Mesenchymal stem cell (in vitro differentiated cells and primary cell): ENCODE data around the gene EIF6.

Experiments used
- DNase-seq: peaks from one replicate; pipeline ENCODE4 v3.0.0-alpha.2; 2013
- H2AFZ ChIP-seq: one replicate; pipeline ENCODE4 v1.6.1; 2013; ENCODE audit warnings: low read depth, mild to moderate bottlenecking, control low read depth, inconsistent platforms, low read length, moderate library complexity
- H2AK5ac ChIP-seq: 2 replicates; pipeline ENCODE4 v1.6.1; 2013; ENCODE audit warnings: low read length, moderate library complexity, mild to moderate bottlenecking, inconsistent platforms; ENCODE audit not compliant: severe bottlenecking
- H2BK120ac ChIP-seq: one replicate; pipeline ENCODE4 v1.6.1; 2013; ENCODE audit warnings: low read depth, mild to moderate bottlenecking, inconsistent platforms, low read length, moderate library complexity
- H2BK12ac ChIP-seq, 2 experiments: one replicate each; pipeline ENCODE4 v1.6.1; 2013; ENCODE audit warnings: inconsistent platforms in 2 of 2, low read length in 2 of 2, mild to moderate bottlenecking in 2 of 2, moderate library complexity in 2 of 2, control low read depth in 1 of 2
- H2BK15ac ChIP-seq: one replicate; pipeline ENCODE4 v1.6.1; 2013; ENCODE audit warnings: mild to moderate bottlenecking, low read depth, inconsistent platforms; ENCODE audit not compliant: poor library complexity, severe bottlenecking
- H2BK5ac ChIP-seq: 2 replicates; pipeline ENCODE4 v1.6.1; 2013; ENCODE audit warnings: low read depth, mild to moderate bottlenecking, low read length, control low read depth, inconsistent platforms; ENCODE audit not compliant: poor library complexity, severe bottlenecking
- H3K14ac ChIP-seq, 2 experiments: one replicate each; pipeline ENCODE4 v1.6.1; 2013; ENCODE audit warnings: inconsistent platforms in 2 of 2, low read length in 2 of 2, control low read depth in 1 of 2, mild to moderate bottlenecking in 1 of 2, moderate library complexity in 1 of 2
- H3K18ac ChIP-seq, 2 experiments: one replicate each; pipeline ENCODE4 v1.6.1; 2013; ENCODE audit warnings: inconsistent platforms in 2 of 2, low read length in 2 of 2, control low read depth in 1 of 2, low read depth in 1 of 2, mild to moderate bottlenecking in 1 of 2
- H3K23ac ChIP-seq, 2 experiments: one replicate each; pipeline ENCODE4 v1.6.1; 2013; ENCODE audit warnings: inconsistent platforms in 2 of 2, low read length in 2 of 2, mild to moderate bottlenecking in 2 of 2, moderate library complexity in 2 of 2, control low read depth in 1 of 2
- H3K27ac ChIP-seq: 2 replicates; pipeline ENCODE4 v1.5.1; 2013; ENCODE audit warnings: mild to moderate bottlenecking, moderate library complexity, low read length, control low read depth, inconsistent platforms; ENCODE audit not compliant: poor library complexity, severe bottlenecking
- H3K27me3 ChIP-seq, 2 experiments: 2 replicates each; pipeline versions ENCODE4 v1.6.1 to v1.7.0; 2013; ENCODE audit warnings: low read length in 2 of 2, mild to moderate bottlenecking in 2 of 2, moderate library complexity in 2 of 2, control low read depth in 1 of 2, inconsistent platforms in 1 of 2; ENCODE audit not compliant: control insufficient read depth in 1 of 2, insufficient read depth in 1 of 2
- H3K36me3 ChIP-seq, 2 experiments: 2 replicates each; pipeline versions ENCODE4 v1.6.1 to v1.7.0; 2013; ENCODE audit warnings: low read length in 2 of 2, control low read depth in 1 of 2, inconsistent platforms in 1 of 2, low read depth in 1 of 2, mild to moderate bottlenecking in 1 of 2; ENCODE audit not compliant: insufficient read depth in 2 of 2, control insufficient read depth in 1 of 2
- H3K4ac ChIP-seq, 2 experiments: one replicate each; pipeline ENCODE4 v1.6.1; 2013; ENCODE audit warnings: inconsistent platforms in 2 of 2, low read length in 2 of 2, mild to moderate bottlenecking in 2 of 2, moderate library complexity in 2 of 2, control low read depth in 1 of 2, low read depth in 1 of 2
- H3K4me1 ChIP-seq: 2 replicates; pipeline ENCODE4 v1.6.1; 2013; ENCODE audit warnings: low read depth, low read length, control low read depth; ENCODE audit not compliant: control insufficient read depth, insufficient read depth
- H3K4me2 ChIP-seq: 2 replicates; pipeline ENCODE4 v1.6.1; 2013; ENCODE audit warnings: low read length, mild to moderate bottlenecking, inconsistent platforms; ENCODE audit not compliant: poor library complexity, severe bottlenecking
- H3K4me3 ChIP-seq, 2 experiments: 2 replicates each; pipeline versions ENCODE4 v1.5.1 to v1.7.0; 2013; ENCODE audit warnings: low read length in 2 of 2, mild to moderate bottlenecking in 2 of 2, control low read depth in 1 of 2, low read depth in 1 of 2; ENCODE audit not compliant: insufficient read depth in 1 of 2
- H3K79me1 ChIP-seq: replicated peaks from 2 replicates; pipeline ENCODE4 v1.6.1; 2013; ENCODE audit warnings: mild to moderate bottlenecking, control low read depth, low read length, inconsistent platforms; ENCODE audit not compliant: poor library complexity, severe bottlenecking
- H3K9ac ChIP-seq: 2 replicates; pipeline ENCODE4 v1.7.0; 2013; ENCODE audit warnings: mild to moderate bottlenecking, low read length, moderate library complexity
- H3K9me3 ChIP-seq: 2 replicates; pipeline ENCODE4 v1.7.0; 2013; ENCODE audit warnings: mild to moderate bottlenecking, low read length; ENCODE audit not compliant: control insufficient read depth
- H4K8ac ChIP-seq: one replicate; pipeline ENCODE4 v1.6.1; 2013; ENCODE audit warnings: inconsistent platforms, mild to moderate bottlenecking, low read length, moderate library complexity
- H4K91ac ChIP-seq: one replicate; pipeline ENCODE4 v1.6.1; 2013; ENCODE audit warnings: mild to moderate bottlenecking, low read length, inconsistent platforms
- WGBS: methylation state at CpG from one replicate; pipeline ENCODE4 v1.1.7; 2013; ENCODE audit warnings: mixed read lengths; 5-methylcytosine and 5-hydroxymethylcytosine counted together

Gene EIF6

GRCh38 chr20:35304956-35305355 lies 20.4 kb upstream of the EIF6 start:
- no peak for DNase-seq
- peak overlapping the region in 1 of 2 experiments; percentile 57 for H3K23ac ChIP-seq
- H3K79me1 ChIP-seq: peaks cover 4% of the 10 kb centered on the region
- H3K4me3 ChIP-seq: no peak overlapping the region
- H4K91ac ChIP-seq: peak overlapping the region; percentile 83
- no peaks in the 10 kb centered on the region for H3K9me3 ChIP-seq
- no peak overlapping the region for H3K4me2 ChIP-seq
- no peak overlapping the region for H2AFZ ChIP-seq
- H2BK12ac ChIP-seq: peak overlapping the region; percentile 95 to 99
- H2AK5ac ChIP-seq: peak overlapping the region; percentile 70
- H3K27ac ChIP-seq: peak overlapping the region; percentile 99
- H3K4me1 ChIP-seq: peaks cover 55% of the 10 kb centered on the region
- H3K9ac ChIP-seq: peak overlapping the region; percentile 69
- H3K27me3 ChIP-seq: no peaks in the 10 kb centered on the region
- H3K36me3 ChIP-seq: no peaks in the 10 kb centered on the region
- H2BK15ac ChIP-seq: peak overlapping the region; percentile 66
- 77% methylated on average over 6 of the region's 6 CpGs for WGBS
- H2BK120ac ChIP-seq: peak overlapping the region; percentile 98
- H2BK5ac ChIP-seq: peak overlapping the region; percentile 99
- peak overlapping the region; percentile 93 to 95 for H3K4ac ChIP-seq
- peak overlapping the region; percentile 81 for H4K8ac ChIP-seq
- H3K18ac ChIP-seq: peak overlapping the region; percentile 87 to 94
- peak overlapping the region in 1 of 2 experiments; percentile 45 for H3K14ac ChIP-seq

DNA sequence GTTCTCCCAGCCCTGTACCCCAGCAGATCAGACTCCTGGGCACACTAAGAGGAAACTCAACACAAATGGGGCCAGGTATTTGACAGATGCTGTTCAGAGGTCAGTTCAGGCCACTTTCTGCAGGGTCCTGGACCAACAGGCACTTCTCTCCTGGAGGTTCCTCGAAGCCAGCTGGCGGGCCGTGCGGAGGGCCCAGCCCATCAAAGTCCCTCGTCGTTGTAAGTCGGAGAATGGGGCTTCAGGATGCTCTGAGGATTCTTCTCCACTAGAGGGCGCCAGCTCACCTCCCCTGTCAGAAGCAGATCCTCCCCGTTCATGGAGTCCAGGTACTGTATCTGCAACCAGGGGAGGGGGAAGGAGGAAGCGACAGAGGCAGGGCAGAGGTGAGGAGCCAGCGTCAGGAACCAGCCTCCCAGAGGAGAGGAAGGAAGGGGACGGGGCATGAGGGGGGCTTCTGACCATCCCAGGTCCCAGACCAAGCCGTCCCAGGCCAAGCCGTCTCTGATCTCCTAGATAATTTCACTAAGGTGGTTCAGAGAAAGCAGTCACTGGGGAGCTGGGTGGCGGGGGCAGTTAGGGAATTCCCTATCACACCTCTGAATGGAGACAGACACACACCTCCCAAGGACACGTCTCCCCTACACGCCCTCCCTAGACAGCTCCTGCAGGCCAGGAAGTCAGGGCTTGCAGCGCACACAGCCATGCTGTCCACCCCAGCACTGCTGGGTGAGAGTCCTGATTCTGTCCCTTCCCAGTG lies 19.3 kb upstream of the EIF6 start:
- peak overlapping the region; percentile 99 for H3K27ac ChIP-seq
- peak overlapping the region; percentile 87 to 94 for H3K18ac ChIP-seq
- H3K9ac ChIP-seq: peak overlapping the region; percentile 69
- peak overlapping the region; percentile 92 for H2BK15ac ChIP-seq
- no peaks in the 10 kb centered on the region for H3K27me3 ChIP-seq
- WGBS: 22% methylated on average over 14 of the region's 18 CpGs
- DNase-seq: peak; percentile 88
- H3K79me1 ChIP-seq: peaks cover 1% of the 10 kb centered on the region
- peak overlapping the region; percentile 83 for H4K91ac ChIP-seq
- peak overlapping the region; percentile 93 to 95 for H3K4ac ChIP-seq
- peak overlapping the region; percentile 93 for H4K8ac ChIP-seq
- H3K4me2 ChIP-seq: no peak overlapping the region
- H3K4me3 ChIP-seq: no peak overlapping the region
- H2AFZ ChIP-seq: peak overlapping the region; percentile 16
- no peaks in the 10 kb centered on the region for H3K9me3 ChIP-seq
- H2BK120ac ChIP-seq: peak overlapping the region; percentile 94
- peak overlapping the region in 1 of 2 experiments; percentile 73 for H3K14ac ChIP-seq
- H3K36me3 ChIP-seq: no peaks in the 10 kb centered on the region
- no peak overlapping the region for H3K23ac ChIP-seq
- peak overlapping the region; percentile 95 to 99 for H2BK12ac ChIP-seq
- peak overlapping the region; percentile 96 for H2AK5ac ChIP-seq
- H2BK5ac ChIP-seq: peak overlapping the region; percentile 99
- peaks cover 54% of the 10 kb centered on the region for H3K4me1 ChIP-seq

DNA sequence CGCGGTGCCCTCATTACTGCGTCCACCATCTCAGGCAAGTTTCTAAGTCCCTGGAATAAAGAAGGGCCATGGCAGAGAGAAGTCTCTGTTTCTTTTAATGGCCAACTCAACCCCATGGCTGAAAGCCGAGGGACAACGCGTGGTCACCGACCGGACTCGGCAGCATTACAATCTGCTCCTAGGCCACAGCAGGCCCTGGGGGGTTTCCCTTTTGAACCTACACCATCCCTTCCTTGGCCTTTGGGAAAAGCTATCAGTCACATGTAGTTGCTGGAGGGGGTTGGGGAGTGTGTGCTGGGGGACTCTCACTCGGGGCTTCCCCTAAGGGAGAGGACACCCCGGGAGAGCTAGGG lies 18.8 kb upstream of the EIF6 start:
- 90% methylated on average over 11 of the region's 11 CpGs for WGBS

GRCh38 chr20:35302421-35303335 lies 18.1 kb upstream of the EIF6 start:
- Histone ChIP-seq H4K91ac (peak overlapping the region; percentile 43), H4K8ac (peak overlapping the region; percentile 93), H3K18ac (peak overlapping the region in 1 of 2 experiments; percentile 41), H2AK5ac (peak overlapping the region; percentile 96), H3K4ac (peak overlapping the region in 1 of 2 experiments; percentile 14), H2BK120ac (peak overlapping the region; percentile 76), H3K27me3 (no peaks in the 10 kb centered on the region), H3K4me2 (no peak overlapping the region), H3K36me3 (no peaks in the 10 kb centered on the region), H3K14ac (no peak overlapping the region), H2BK12ac (peak overlapping the region; percentile 28 to 43), H2BK15ac (no peak overlapping the region), H3K79me1 (peaks cover 1% of the 10 kb centered on the region), H3K9me3 (no peaks in the 10 kb centered on the region), H3K9ac (peak overlapping the region; percentile 69), H3K4me3 (no peak overlapping the region), H3K4me1 (peaks cover 55% of the 10 kb centered on the region), H2BK5ac (peak overlapping the region; percentile 79), H3K23ac (no peak overlapping the region), H2AFZ (no peak overlapping the region), H3K27ac (peak overlapping the region; percentile 92)
- 62% methylated on average over 3 of the region's 6 CpGs for WGBS
- no peak for DNase-seq

More for the DNA sequence above, 18.8 kb upstream of the EIF6 start:
- Histone ChIP-seq H3K4me1 (peaks cover 55% of the 10 kb centered on the region), H2AK5ac (peak overlapping the region; percentile 96), H2BK15ac (peak overlapping the region; percentile 54), H3K27ac (peak overlapping the region; percentile 92), H2BK120ac (peak overlapping the region; percentile 76), H4K91ac (peak overlapping the region; percentile 64), H3K23ac (no peak overlapping the region), H3K4me3 (no peak overlapping the region), H2BK5ac (peak overlapping the region; percentile 63), H3K4ac (peak overlapping the region; percentile 14 to 24), H3K79me1 (peaks cover 1% of the 10 kb centered on the region), H3K27me3 (no peaks in the 10 kb centered on the region), H2BK12ac (peak overlapping the region; percentile 30 to 43), H3K18ac (no peak overlapping the region), H2AFZ (no peak overlapping the region), H3K36me3 (no peaks in the 10 kb centered on the region), H3K14ac (no peak overlapping the region), H3K4me2 (no peak overlapping the region), H3K9ac (peak overlapping the region; percentile 69), H3K9me3 (no peaks in the 10 kb centered on the region), H4K8ac (peak overlapping the region; percentile 93)
- no peak for DNase-seq
